ENCODE measurements around the gene HOXB3.

Gene HOXB3

GRCh38 chr17:48589831-48590606 is at the start of gene HOXB3:
HOXB3 (minus strand) TSS chr17:48590241; CDS start chr17:48552474, 37,767 bp downstream.
- TF ChIP-seq, protein P1, sequence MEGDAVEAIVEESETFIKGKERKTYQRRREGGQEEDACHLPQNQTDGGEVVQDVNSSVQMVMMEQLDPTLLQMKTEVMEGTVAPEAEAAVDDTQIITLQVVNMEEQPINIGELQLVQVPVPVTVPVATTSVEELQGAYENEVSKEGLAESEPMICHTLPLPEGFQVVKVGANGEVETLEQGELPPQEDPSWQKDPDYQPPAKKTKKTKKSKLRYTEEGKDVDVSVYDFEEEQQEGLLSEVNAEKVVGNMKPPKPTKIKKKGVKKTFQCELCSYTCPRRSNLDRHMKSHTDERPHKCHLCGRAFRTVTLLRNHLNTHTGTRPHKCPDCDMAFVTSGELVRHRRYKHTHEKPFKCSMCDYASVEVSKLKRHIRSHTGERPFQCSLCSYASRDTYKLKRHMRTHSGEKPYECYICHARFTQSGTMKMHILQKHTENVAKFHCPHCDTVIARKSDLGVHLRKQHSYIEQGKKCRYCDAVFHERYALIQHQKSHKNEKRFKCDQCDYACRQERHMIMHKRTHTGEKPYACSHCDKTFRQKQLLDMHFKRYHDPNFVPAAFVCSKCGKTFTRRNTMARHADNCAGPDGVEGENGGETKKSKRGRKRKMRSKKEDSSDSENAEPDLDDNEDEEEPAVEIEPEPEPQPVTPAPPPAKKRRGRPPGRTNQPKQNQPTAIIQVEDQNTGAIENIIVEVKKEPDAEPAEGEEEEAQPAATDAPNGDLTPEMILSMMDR (IDR thresholded peaks at IDR 0.05; ENCODE audit: borderline replicate concordance, insufficient read depth, low read depth, low read length), result no peak
- no peak within 1 kb of the TSS for H3K4me3 ChIP-seq (ENCODE audit: low read depth, low read length)

GRCh38 chr17:48639136-48639535 is 49.1 kb upstream of the HOXB3 start:
- TF ChIP-seq, protein P1 (IDR thresholded peaks at IDR 0.05; ENCODE audit: borderline replicate concordance, insufficient read depth, low read depth, low read length), result no peak
- no peak overlapping the region for H3K4me3 ChIP-seq (ENCODE audit: low read depth, low read length)

- H3K4me3 ChIP-seq (ENCODE audit: low read depth, low read length), result no peak overlapping the region
- TF ChIP-seq, protein P1 (IDR thresholded peaks at IDR 0.05; ENCODE audit: borderline replicate concordance, insufficient read depth, low read depth, low read length), result no peak
Observed at GRCh38 chr17:48637323-48638260, 47.6 kb upstream of the HOXB3 start.

DNA sequence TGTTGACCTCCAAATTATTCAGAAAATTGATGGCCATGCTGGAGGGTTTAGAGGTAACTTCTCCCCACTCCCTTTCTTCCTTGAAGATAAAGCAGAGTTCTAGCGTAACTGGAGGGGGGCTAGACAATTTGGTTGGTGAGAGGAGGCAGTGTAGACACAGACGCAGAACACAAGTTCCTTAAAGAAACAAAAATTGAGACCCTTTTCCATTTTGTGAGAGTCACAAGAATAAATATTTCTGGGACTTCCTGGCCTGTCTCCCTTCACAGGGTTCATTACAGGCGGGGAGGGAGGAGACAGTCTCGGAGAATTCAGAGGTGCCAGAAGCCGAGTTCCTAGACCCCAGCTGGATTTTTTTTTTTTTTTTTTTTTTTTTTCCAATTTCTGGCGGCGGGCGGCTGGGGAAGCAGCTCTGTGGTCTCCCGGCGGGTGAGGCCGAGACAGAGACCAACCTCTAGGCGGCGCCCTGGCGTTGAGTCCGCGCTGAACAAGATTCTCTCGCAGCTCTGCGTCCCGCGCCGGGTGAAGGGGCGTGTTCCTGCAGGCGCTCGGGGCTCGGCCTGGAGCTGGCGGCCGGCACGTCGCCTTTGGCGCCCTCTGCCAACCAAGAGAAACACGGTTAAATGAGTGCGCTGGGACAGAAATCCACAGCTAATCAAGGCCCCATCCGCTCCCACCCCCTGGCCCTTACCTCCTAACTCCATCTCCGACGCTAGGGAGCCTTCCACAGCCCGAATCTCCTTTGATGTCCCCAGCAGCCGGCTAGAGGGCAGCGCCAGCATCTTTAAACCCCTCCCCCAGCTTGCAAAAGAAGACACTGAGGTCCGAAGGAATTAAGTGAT is 46.4 kb upstream of the HOXB3 start:
- TF ChIP-seq, protein P1 (IDR thresholded peaks at IDR 0.05; ENCODE audit: borderline replicate concordance, insufficient read depth, low read depth, low read length), result peak; percentile 83
- no peak overlapping the region for H3K4me3 ChIP-seq (ENCODE audit: low read depth, low read length)

- TF ChIP-seq, protein P1 (IDR thresholded peaks at IDR 0.05; ENCODE audit: borderline replicate concordance, insufficient read depth, low read depth, low read length), result no peak
- H3K4me3 ChIP-seq (ENCODE audit: low read depth, low read length), result no peak overlapping the region
Observed at GRCh38 chr17:48634493-48635208, 44.6 kb upstream of the HOXB3 start.

GRCh38 chr17:48633266-48633677 is 43.2 kb upstream of the HOXB3 start:
- no peak overlapping the region for H3K4me3 ChIP-seq (ENCODE audit: low read depth, low read length)
- TF ChIP-seq, protein P1 (IDR thresholded peaks at IDR 0.05; ENCODE audit: borderline replicate concordance, insufficient read depth, low read depth, low read length), result no peak

Data from GM12875 (cell line).